ENCODE results near the gene PLEKHG7.
"Not testable (repeated sequence)": the region's sequence is repeated elsewhere in the genome, so short reads cannot be mapped to it uniquely, and the experiment has no call there.

PLEKHG7 gene

DNA sequence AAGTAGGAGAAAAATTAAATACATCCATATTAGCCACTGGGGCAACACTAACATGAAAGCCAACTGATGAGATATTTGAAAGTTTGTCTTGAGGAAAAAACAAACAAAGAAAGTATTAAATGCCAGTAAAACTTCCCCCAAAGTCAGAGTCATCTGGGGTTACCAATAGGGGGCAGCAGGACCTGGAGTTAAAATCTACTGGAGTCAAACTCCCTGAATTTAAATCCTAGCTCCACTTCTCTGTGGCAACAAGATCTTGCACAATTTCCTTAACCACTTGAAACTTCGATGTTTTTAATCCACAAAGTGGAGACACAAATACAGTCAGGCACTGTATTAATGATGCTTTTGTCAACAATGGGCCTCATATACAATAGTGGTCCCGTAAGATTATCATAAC is 14.4 kb downstream of the PLEKHG7 start:
- peak; percentile 82 to 83 for DNase-seq

DNA sequence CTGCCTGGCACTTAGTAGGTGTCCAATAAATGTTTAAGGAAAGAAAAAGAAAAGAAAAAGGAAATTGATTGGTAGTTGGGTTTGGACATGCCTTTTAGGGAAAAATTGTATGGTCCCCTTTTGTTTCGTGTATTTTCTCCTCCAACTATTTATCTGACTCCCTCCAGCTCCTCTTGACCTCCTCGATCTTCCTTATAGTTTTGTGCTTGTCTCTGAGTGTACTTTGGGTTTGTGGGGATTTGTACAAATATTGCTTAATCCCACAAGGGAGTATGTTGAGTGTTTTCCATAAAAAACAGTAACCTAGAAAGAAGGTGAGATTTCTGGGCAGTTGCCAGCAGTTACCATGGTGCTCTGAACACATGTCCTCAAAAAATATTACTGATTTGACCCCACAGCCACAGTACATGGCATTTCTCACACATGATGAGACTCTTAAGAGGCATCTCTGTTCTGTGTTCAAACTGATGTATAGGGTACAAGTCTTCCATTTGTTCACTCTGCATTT is 15.7 kb downstream of the PLEKHG7 start:
- DNase-seq = no peak

DNA sequence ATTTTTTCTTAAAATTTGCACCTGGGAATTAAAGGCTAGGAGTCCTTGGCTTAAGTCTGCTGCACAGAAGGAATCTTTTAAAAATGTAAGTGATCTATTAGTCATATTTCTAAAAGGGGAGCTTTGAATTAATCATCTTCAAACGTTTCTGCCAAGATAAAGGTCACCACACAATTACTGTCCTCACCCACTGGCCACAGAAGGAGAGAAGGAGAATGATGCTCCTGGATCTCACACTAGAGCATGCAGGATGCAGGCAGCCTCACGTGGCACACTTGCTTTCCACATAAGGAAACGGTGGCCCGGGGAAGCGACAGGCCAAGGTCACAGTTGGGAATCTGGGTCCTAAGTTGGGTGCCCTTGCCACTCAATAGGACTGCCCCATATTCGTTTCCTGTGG is 16.9 kb downstream of the PLEKHG7 start:
- no peak for DNase-seq

DNA sequence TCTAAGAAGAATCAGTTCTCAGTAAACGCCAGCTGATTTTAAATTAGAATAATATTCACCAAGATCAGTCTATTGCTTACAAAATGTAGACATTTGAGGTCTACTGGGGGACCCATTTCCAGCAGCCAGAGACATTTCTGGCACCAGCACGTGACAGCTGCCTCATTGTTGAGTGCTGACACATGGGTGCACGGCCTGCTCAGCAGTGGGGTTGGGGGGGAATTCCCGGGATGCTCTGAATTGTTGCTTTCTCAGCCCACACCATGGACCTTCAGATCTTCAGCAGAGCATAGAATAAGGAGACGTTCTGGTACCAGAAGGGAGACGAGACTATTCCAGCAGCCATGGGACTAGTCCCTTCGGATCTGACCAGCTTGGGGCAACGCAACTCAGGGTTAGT is 18.3 kb downstream of the PLEKHG7 start:
- no peak for DNase-seq

DNA sequence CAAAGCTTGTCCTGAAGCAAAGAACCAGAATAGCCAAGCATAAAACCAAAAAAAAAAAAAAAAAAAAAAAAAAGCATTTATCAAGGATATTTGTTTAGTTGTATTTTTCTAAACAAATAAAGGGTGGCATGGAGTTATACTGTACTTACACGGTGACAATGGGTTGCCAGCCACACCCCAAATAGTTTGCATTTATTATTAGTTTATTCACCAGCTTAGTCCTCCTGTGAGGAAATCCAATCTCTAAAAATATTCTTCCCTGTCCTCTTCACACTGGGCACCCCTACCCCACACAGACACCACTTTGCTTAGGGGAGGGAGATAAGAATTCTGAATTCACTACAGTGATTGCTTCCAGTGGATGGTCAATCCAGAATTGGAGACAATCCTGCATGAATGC is 18.9 kb downstream of the PLEKHG7 start:
- DNase-seq = no peak

DNA sequence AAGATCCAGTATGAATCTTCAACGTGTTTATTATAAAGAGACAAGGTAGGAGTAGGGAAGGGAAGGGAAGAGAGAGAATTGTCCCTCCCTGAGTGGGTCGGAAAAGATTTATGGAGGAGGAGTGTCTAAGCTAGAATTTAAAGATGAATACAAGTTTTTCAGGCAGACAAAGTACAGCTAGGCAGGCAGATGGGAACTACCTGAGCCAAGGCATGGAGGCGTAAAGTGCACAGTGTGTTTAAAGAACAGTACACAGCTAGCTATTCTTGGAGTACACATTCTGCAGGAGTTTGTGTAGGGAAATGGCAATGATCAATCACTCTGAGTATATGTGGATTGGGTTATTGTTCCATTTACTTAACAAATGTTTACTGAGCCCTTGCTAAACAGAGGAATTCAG is 20.1 kb downstream of the PLEKHG7 start:
- DNase-seq = no peak

DNA sequence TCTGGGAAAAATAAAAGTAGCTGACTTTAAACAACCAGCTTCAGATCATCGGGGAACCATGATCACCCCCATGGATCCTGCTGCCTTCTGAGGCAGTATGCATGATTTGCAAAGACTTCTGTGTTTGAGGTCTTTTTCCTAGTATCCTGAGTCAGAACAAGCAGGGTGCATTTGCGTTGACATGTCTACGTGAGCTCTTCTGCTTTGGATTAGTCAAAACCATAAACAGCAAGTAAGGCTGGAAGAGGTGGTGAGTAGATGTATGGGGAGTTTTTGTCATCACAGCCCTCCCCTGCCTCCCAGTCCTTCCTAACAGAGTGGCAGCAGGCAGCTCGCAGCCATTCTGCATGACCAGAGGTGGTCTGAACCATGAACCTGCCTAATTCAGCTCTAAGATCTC is 24.1 kb downstream of the PLEKHG7 start:
- no peak for DNase-seq

DNA sequence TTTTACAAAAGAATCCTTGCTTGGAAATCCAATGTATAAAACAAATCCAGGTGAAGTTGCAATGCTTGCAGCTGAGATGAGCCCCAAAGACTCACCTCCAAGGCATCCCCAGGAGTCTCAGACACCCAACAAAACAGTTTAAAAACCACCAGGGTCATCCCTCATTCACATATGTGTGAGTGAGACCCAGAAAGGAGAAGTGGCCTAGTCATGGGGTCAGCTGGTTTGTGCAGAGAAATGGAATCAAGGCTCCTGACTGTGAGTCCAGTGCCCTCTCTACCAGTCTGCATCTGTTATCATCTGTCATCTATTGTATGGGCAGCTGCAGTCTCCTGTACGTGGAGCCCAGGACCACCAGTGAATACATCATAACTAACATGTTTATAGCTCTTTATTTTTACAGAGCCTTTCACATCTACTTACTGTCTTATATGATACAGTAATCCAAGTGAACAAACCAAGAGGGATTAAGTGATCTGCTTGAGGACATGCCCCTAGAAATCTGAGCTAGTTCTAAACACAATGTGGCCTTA is 27.1 kb downstream of the PLEKHG7 start:
- peak in 1 of 2 experiments; percentile 1 for DNase-seq

DNA sequence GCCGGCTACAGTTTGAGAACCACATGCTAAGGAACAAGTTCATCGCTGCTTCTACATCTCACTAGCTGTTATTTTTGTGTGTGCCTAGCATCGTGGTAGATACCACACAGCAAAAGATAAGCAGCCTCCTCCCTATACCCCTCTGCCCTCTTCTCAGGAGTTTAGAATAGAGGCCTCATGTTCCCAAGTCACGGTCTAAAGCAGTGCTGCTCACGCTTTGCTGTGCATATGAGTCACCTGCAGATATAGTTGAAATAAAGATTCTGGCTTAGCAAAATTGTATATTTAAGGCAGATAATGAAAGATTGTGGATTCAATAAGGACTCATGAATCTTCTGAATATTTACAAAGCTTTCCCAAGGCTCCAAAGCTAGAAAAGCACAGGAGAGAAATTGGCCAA is 28.0 kb downstream of the PLEKHG7 start:
- DNase-seq = no peak

DNA sequence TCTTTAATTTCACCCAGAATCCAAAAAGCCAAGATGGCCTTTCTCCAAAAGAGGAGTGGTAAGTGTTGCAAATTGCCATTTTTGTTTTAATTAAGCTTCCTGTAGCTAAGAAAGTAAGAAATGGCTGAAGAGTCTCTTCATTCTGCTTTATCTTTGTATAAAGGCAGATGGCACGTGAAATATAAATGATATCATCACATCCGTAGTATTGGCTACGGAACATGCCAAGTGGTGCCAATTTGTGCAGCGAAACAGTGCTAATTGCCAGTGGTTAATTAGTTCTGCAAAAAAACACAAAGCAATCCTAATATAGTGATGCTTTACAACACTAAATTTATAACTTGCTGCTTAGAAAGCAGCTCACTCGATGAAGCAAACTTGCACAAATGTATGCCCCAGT is 29.4 kb downstream of the PLEKHG7 start:
- DNase-seq = no peak

DNA sequence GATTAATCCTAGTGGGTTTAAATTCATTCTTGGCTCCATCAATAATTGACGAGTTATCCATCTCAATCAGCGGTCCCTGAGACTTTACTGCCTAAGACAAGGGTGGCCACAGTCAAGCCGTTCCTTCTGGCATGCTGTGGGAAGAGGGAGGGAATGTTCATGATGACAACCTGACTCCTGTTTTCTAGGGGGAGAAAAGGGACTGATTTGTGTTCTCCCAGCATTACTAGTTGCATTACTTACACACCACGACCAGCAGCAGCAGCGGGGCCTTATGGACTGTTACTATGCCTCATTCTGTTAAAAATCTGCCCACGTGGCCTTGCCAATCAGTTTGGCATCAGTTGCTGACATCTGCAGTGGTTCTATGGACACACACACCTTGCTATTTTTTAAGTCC is 29.9 kb downstream of the PLEKHG7 start:
- no peak for DNase-seq

DNA sequence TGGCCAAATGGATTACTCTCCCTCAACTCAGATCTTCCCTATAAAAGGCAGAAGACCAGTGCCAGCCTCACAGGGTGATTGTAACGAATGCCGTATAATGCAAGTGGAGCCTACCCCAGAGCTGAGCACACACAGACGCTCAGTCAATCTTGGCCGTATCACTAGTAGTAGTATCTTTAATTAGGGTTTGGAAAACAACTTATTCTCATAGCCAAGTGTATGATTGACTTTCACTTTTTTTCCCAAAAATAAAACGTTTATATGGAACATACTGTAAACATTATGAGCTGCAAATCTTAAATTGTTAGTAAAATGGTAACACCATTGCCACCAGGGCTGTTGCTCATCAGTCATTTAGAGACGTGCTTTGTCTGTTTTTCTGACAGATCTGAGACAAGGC is 30.4 kb downstream of the PLEKHG7 start:
- no peak for DNase-seq

DNA sequence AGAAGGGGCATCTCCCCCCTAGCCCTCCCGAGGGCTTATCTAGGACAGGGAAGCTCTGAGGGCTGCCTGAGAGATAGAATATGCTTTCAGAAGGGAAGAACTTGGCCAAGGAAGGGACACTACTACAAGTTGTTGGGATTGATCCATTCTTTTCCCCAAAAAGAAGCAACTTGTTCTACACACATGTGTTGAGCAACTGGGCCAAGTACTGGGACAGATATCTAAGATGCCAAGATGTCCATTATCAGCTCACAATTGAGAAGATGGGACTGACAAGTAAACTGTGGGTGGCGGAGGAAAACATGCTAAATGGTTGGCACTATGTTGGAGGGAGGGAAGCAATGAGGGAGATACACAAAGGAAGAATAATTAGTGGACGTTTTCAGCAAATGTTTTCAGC is 30.9 kb downstream of the PLEKHG7 start:
- DNase-seq = no peak

DNA sequence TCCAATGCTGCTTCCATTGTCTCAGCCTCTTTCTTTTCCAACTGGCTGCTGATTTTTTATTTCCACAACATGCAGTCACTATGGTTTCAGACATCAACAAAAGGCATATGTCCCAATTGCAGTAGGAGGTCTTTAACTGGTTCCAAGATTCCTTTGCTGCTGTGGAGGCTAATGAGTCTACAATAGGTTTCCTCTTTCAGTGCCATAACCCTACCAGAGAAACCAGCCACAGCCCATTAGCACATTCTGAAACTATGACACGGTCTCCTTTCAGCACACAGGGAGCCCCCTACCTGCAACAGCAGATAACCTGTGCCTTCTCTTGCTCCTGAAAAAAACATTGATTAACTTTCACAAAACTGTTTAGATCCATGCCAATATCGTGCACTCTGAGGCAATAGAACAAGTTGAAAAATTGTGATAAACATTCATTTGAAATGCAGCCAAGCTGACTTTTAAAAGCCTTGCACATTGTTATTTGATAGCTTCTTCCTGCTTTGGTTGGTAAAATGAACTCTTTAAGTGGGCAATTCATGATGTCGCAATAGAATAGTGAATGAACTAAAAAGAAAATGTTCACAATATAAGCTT is 32.4 kb downstream of the PLEKHG7 start:
- no peak for DNase-seq

DNA sequence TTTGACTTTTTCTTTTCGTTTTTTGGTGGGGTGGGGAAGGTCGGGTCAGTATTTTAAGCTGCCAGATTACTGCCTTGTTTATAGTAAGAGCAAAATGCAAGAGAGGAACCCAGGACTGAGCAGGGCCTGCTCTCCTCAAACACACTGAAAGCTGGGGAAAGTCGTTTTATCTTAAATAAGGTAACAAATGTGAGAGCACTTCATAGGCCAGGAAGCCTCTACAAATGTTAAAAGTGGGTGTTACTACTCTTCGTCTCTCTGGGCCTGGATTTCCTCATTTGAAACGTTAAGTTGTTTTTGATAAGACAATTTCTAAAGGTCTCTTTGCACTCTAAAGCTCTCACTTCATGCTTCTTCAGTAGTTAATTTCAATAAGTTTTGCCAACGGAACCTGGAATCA is 33.8 kb downstream of the PLEKHG7 start:
- no peak for DNase-seq

DNA sequence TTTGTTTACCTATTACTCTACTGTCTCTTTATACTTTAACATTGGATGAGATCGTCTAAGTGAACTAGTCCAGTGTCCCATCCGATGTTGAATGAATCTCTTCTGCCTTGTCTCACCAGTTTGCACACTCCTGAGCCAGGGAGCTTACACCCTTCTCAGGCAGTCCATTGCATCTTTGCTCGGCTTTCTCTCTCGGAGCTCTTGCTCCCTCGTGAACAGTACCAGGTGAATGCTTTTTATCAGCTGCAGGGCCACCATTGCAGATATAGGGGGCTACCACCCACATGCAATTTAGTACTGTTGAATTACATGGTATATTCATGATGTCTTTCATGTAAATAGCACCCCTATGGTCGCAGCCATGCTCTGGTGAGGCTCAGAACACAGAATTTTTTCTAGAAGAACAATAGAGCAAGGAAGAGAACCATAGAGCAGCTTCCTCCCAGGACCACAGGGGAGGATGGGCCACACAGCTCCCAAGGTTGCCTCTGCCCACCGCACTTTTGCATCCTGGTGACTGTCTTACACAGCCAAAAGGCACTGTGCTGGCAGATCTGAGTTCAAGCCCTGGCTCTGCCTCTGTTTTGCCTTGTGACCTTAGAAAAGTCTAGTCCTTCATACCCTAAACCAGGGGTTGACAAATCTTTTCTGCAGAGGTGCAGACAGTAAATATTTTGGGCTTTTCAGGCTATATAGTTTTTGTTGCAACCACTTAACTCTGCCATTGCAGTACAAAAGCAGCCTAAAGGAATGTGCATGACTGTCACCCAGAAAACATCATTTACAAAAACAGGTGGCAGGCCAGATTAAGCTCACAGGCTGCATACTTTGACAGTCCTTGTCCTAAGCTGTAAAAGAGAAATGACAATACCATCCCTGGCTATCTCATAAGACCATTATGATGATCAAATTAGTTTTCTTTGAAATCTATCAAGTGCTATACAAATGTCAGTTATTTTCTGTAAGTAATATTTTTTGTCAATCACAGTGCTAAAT is 35.4 kb downstream of the PLEKHG7 start:
- no peak for DNase-seq

DNA sequence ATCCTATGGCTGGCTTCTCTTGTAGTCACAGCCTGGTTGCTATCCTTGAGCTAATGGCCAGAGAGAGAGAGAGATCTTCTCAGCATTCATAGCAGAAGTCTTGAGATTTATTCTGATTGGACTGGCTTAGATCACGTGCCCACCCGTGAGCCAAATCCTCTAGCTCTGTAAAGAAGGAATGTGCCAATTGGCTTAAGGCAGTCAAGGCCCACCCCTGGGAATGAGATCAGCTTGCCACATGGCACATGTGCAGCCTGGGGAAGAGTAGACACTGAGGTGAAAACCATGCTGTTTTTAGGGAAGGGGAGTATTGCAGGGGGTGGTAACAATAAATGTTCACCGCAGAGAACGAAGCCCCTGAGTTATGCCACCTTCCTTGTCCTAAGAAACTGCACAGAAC is 36.3 kb downstream of the PLEKHG7 start:
- no peak for DNase-seq

DNA sequence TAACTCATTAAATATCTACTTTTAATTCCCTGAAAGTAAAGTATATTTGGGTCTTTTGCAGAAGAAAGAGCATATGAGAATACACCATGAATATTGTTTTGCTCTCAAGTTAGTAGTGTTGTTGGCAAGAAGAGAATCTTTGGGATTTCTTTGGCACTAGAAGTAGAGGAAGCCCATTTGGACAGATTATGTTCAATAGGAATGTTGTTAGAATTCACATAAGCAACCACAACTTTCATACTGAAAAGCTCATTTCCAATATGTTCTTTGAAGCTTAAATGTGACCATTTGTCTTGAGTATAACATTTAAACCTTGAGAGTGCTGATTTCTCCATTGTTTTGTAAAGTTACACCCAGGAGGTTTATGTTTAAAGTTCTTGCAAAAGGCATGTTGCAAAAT is 37.6 kb downstream of the PLEKHG7 start:
- DNase-seq = no peak

DNA sequence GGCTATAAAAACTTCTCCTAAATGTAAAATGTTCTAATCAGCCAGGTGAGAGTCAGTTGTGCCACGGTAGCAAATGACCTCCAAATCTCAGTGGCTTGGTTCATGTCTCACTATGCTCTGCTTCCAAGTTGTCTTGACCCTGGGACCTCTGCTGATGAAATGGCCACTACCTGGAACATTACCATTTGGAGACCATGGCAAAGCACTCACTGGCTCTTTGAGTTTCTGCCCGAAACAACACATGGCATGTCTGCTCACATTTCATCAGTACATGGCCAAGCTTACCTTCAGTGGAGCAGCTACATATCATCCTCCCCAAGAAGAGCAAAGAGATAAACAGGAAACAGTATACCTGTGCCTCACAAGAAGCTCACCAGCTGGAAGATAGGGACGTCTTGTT is 40.2 kb downstream of the PLEKHG7 start:
- DNase-seq = no peak

DNA sequence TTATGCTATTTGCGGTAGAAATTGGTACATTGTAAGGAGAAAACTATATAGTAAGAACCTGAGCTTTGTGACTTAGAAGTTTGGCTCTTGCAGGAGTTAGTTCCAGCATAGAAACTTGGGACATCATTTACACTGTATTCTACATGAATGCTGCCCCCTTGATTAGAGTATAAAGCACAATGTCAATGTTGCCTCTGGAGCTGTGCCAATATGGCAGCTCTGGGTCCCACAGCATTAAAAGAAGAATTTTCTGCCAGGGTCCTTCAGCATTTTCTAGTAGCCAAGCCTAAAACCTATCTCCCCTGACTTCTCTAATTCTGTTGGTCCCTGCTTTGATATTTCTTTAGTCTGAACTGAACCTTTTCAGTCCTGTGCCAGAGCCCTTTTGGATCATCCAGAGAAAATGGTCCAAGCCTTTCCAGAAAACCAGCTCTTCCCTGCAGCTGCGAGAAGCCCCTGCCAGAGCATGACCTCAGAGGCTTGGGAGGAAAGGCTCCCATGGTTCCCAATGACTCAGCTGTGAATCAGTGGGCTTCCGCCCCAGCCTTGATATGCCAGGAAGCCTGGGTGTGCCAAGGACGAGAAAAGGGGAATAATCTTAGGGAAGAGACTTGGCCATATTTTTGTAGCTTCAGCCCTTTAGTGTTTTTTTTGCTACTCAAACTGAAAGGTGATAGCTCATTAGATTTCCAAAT is 43.2 kb downstream of the PLEKHG7 start:
- DNase-seq = no peak

DNA sequence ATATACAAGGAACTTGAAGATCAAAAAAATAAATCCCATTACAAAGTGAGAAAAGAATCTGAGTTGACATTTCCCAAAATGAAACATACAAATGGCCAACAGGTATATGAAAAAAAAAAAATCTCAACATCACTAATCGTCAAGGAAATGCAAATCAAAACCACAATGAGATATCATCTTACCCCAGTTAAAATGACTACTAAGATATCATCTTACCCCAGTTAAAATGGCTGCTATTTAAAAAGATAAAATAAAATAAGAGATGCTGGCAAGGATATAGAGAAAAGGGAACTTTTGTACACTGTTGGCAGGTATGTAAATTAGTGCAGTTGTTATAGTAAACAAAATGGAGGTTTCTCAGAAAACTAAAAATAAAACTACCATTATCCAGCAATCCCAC is 44.4 kb downstream of the PLEKHG7 start:
- no peak for DNase-seq

DNA sequence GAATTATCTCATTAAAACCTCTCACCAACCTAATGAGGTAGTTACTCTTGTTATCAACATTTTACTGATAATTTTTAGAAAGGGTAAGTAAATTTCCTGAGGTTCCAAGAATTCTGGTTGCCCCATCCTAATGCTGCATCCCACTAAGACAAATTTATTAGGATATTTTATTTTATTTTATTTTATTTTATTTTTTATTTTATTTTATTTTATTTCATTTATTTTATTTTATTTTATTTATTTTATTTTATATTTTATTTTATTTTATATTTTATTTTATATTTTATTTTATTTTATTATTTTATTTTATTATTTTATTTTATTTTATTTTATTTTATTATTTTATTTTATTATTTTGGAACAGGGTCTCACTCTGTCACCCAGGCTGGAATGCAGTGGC is 46.9 kb downstream of the PLEKHG7 start:
- DNase-seq = not testable (repeated sequence)
